GM13977 (cell line): ENCODE results near the gene NPNT.

Source experiments
- DNase-seq: peaks from one replicate; pipeline ENCODE4 v3.0.0; 2012; ENCODE audit warnings: low spot score
- CTCF ChIP-seq: IDR thresholded peaks from 2 replicates; pipeline ENCODE4 v1.5.1; 2012; ENCODE audit warnings: mild to moderate bottlenecking, control low read depth; ENCODE audit not compliant: insufficient read depth; ENCODE audit errors: extremely low read depth, missing control alignments
- in situ Hi-C: fragments of 300-500 bp; cut with MboI; formaldehyde crosslinking; loops from one replicate; pipeline ENCODE4 v1.12.0; 2022; ENCODE audit warnings: low sequenced_read_pairs, low pct_unique_long_range_greater_than_20kb, mixed read lengths, inconsistent platforms; ENCODE audit not compliant: unreplicated experiment

NPNT gene

GRCh38 chr4:105950701-105951100 lies 55.4 kb downstream of the NPNT start:
- in situ Hi-C loops: no loop called here
- TF ChIP-seq CTCF: no peak
- DNase-seq: no peak

GRCh38 chr4:105951198-105951597 lies 55.9 kb downstream of the NPNT start:
- in situ Hi-C loops: no loop called here
- no peak for DNase-seq
- no peak for TF ChIP-seq CTCF

- no peak for TF ChIP-seq CTCF
- in situ Hi-C loops: no loop called here
- DNase-seq: no peak
These were observed 57.3 kb downstream of the NPNT start for GRCh38 chr4:105952591-105952990.

- TF ChIP-seq CTCF: no peak
- in situ Hi-C loops: no loop called here
- no peak for DNase-seq
These were observed 61.3 kb downstream of the NPNT start for GRCh38 chr4:105956569-105956968.

- in situ Hi-C loops: no loop called here
- TF ChIP-seq CTCF: no peak
These were observed 62.4 kb downstream of the NPNT start for GRCh38 chr4:105957680-105958079.

GRCh38 chr4:105963461-105964400 lies 68.5 kb downstream of the NPNT start:
- no peak for DNase-seq
- in situ Hi-C loops: no loop called here
- no peak for TF ChIP-seq CTCF

More at GRCh38 chr4:105957680-105958079, 62.4 kb downstream of the NPNT start:
- DNase-seq: no peak
